ENCODE measurements around the gene AKT1S1.

DNA sequence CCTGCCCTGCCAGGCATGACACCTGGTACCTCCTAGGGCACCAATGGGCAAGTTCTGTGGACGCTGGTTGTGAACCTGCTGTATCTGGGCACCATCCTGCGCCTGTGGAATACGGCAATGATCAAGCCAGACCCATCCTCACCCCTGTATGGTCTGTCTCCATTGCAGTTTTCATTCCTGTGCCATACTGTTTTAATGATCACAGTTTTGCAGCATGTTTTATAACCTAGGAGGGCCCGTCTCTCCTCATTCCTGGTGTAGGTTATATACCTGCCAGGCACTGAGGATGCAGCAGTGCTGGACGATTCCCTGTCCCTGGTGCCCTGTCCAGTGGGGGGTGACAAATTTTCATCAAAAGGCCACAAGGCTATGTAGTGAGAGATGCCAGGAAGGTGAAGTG lies 5.9 kb upstream of the AKT1S1 start:
- TF ChIP-seq CTCF (IDR thresholded peaks at IDR 0.05) (no peak), POLR2A (IDR thresholded peaks at IDR 0.05) (no peak)
